Vagina (tissue), 2 donors: ENCODE measurements around the gene COL27A1.

Experiments
- POLR2A ChIP-seq, 2 donors: fragments of 450-650 bp; IDR thresholded peaks; one replicate each; pipeline ENCODE4 v1.6.1; 2017; ENCODE audit warnings: antibody characterized with exemption in 2 of 2, mild to moderate bottlenecking in 2 of 2, moderate library complexity in 2 of 2
- POLR2AphosphoS5 ChIP-seq, 2 donors: sonication (generic); formaldehyde crosslinking; IDR thresholded peaks; one replicate each; pipeline ENCODE4 v1.9.0; 2017; ENCODE audit warnings: antibody characterized with exemption in 2 of 2, mild to moderate bottlenecking in 2 of 2, low read depth in 1 of 2; ENCODE audit not compliant: insufficient read depth in 1 of 2
- TF ChIP-seq, protein P1 (sequence below), 3 experiments: fragments of 450-650 bp in 2 of 3; fragments of 200-600 bp in 1 of 3; sonication (generic) in 1 of 3; IDR thresholded peaks; one replicate each; pipeline ENCODE4 v1.5.1; 2017 to 2019; ENCODE audit warnings: antibody characterized with exemption in 3 of 3, mild to moderate bottlenecking in 2 of 3, moderate library complexity in 2 of 3

DNA sequence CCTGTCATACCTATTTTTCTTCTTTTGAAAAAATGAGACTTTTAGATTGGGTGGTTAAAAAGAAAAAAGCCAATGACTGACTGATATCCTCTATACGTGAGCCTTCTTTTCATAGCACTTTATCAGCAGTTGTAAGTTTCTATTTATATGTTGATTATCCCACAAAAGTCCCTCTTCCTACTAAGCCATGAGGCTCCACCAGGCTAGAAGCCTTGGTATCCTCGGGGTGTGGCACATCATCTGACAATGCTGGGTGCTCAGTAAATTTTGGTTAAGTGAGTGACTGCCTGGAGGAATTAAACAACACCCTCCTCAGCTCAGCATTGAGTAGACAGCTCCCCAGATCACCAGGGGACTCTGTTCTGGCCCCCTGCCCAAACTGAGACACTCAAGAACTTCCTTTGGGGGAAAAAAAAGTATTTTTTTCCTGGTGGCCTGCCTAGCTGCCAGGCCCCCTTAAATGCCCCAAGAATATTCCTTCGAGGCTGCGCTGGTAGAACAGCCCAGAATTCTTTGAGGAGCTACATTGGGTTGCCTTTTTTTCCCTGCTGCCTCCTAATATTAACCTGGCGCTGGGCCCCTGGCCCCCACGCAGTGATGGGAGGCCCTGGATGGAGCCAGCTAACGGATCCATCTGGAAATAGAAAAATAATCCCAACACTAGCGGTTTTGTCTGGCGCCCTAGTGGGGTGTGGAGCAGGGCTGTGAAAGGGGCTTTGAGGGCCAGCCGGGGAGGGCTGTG is 23.4 kb upstream of the COL27A1 start:
- TF ChIP-seq POLR2A (IDR thresholded peaks at IDR 0.05) (no peak), POLR2AphosphoS5 (IDR thresholded peaks at IDR 0.05; ENCODE audit: insufficient read depth in 1 of 2, low read depth in 1 of 2) (no peak)
- TF ChIP-seq, protein P1, sequence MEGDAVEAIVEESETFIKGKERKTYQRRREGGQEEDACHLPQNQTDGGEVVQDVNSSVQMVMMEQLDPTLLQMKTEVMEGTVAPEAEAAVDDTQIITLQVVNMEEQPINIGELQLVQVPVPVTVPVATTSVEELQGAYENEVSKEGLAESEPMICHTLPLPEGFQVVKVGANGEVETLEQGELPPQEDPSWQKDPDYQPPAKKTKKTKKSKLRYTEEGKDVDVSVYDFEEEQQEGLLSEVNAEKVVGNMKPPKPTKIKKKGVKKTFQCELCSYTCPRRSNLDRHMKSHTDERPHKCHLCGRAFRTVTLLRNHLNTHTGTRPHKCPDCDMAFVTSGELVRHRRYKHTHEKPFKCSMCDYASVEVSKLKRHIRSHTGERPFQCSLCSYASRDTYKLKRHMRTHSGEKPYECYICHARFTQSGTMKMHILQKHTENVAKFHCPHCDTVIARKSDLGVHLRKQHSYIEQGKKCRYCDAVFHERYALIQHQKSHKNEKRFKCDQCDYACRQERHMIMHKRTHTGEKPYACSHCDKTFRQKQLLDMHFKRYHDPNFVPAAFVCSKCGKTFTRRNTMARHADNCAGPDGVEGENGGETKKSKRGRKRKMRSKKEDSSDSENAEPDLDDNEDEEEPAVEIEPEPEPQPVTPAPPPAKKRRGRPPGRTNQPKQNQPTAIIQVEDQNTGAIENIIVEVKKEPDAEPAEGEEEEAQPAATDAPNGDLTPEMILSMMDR (IDR thresholded peaks at IDR 0.05) = no peak
